Neural progenitor cell (in vitro differentiated cells): ENCODE results near the gene TTC21A.

ENCODE experiments used
- CTCF ChIP-seq: fragments of 200-600 bp; sonication (generic); IDR thresholded peaks from 2 replicates; pipeline ENCODE4 v1.5.1; 2017; ENCODE audit warnings: antibody characterized with exemption, mild to moderate bottlenecking
- EZH2 ChIP-seq: fragments of 200-600 bp; sonication (generic); IDR thresholded peaks from 2 replicates; pipeline ENCODE4 v1.6.1; 2017; ENCODE audit warnings: antibody characterized with exemption, mild to moderate bottlenecking, moderate library complexity

- TF ChIP-seq CTCF (no peak), EZH2 (no peak)
These were observed 44.3 kb upstream of the TTC21A start for GRCh38 chr3:39063143-39063542.
